ENCODE measurements around the gene SLC9A9. TPM values are rescaled to one million over a fixed set of nuclear protein-coding genes. Genes with fewer than 3 reads are reported as not detected.

SLC9A9 gene
- total and polyA plus RNA-seq, 8 donors, result 0.58 to 29.7 (median 14.0) TPM

- WGBS, 5 donors, result 95 to 97% (median 96%) methylated on average over 14 of the region's 14 CpGs
- no peak for TF ChIP-seq POLR2AphosphoS5 (IDR thresholded peaks at IDR 0.05)
- TF ChIP-seq CTCF (IDR thresholded peaks at IDR 0.05), result no peak
- no peak for TF ChIP-seq POLR2A (IDR thresholded peaks at IDR 0.05)
- no peak for TF ChIP-seq EP300 (IDR thresholded peaks at IDR 0.05)
- no peak for DNase-seq
- no peak overlapping the region for H3K27ac ChIP-seq
- intact Hi-C loops (cut with DNase I; ENCODE audit: low total_unique reads), result no loop called here
- no peak overlapping the region for H3K4me3 ChIP-seq
- H3K9me3 ChIP-seq, result no peaks in the 10 kb centered on the region
- no peaks in the 10 kb centered on the region for H3K27me3 ChIP-seq
- peaks cover 6 to 11% (median 8%) of the 10 kb centered on the region in 4 donors for H3K4me1 ChIP-seq
- peaks cover 0 to 13% (median 7%) of the 10 kb centered on the region in 4 donors for H3K36me3 ChIP-seq
Observed at GRCh38 chr3:143648218-143648617, 200.1 kb downstream of the SLC9A9 start.

- H3K27me3 ChIP-seq, result no peaks in the 10 kb centered on the region
- no peaks in the 10 kb centered on the region for H3K9me3 ChIP-seq
- peak; percentile 51 to 89 for DNase-seq
- TF ChIP-seq CTCF (IDR thresholded peaks at IDR 0.05), result peak in 5 of 7 experiments; percentile 25 to 65 (median 61)
- TF ChIP-seq POLR2AphosphoS5 (IDR thresholded peaks at IDR 0.05), result no peak
- H3K4me1 ChIP-seq, result peaks cover 6 to 11% (median 8%) of the 10 kb centered on the region in 4 donors
- H3K36me3 ChIP-seq, result no peaks in the 10 kb centered on the region
- intact Hi-C loops (cut with DNase I; ENCODE audit: low total_unique reads), result no loop called here
- WGBS, 5 donors, result 21 to 35% (median 31%) methylated on average over 4 of the region's 4 CpGs
- H3K4me3 ChIP-seq, result no peak overlapping the region
- H3K27ac ChIP-seq, result no peak overlapping the region
Observed at GRCh38 chr3:143644370-143645089, 203.7 kb downstream of the SLC9A9 start.

GRCh38 chr3:143643905-143644304, 204.4 kb downstream of the SLC9A9 start:
- peaks cover 6 to 11% (median 8%) of the 10 kb centered on the region in 4 donors for H3K4me1 ChIP-seq
- WGBS, 5 donors, result 83 to 96% (median 92%) methylated on average over 1 of the region's 1 CpG
- DNase-seq, result no peak
- H3K27ac ChIP-seq, result no peak overlapping the region
- peaks cover 0 to under 1% (median 0%) of the 10 kb centered on the region in 4 donors for H3K9me3 ChIP-seq
- H3K27me3 ChIP-seq, result no peaks in the 10 kb centered on the region
- intact Hi-C loops (cut with DNase I; ENCODE audit: low total_unique reads), result no loop called here
- TF ChIP-seq POLR2A (IDR thresholded peaks at IDR 0.05), result no peak
- H3K4me3 ChIP-seq, result no peak overlapping the region
- no peaks in the 10 kb centered on the region for H3K36me3 ChIP-seq

- intact Hi-C loops (cut with DNase I; ENCODE audit: low total_unique reads), result no loop called here
- Histone ChIP-seq H3K36me3 (no peaks in the 10 kb centered on the region), H3K27ac (no peak overlapping the region), H3K9me3 (peaks cover 0 to 26% (median 10%) of the 10 kb centered on the region in 4 donors), H3K27me3 (no peaks in the 10 kb centered on the region), H3K4me1 (peaks cover 6 to 11% (median 8%) of the 10 kb centered on the region in 4 donors), H3K4me3 (no peak overlapping the region)
- 94 to 99% (median 95%) methylated on average over 3 of the region's 3 CpGs for WGBS, 5 donors
- TF ChIP-seq POLR2AphosphoS5 (IDR thresholded peaks at IDR 0.05) (no peak), CTCF (IDR thresholded peaks at IDR 0.05) (no peak), EP300 (IDR thresholded peaks at IDR 0.05) (no peak), POLR2A (IDR thresholded peaks at IDR 0.05) (no peak)
- no peak for DNase-seq
Observed at GRCh38 chr3:143640774-143641173, 207.5 kb downstream of the SLC9A9 start.

GRCh38 chr3:143637133-143637532, 211.1 kb downstream of the SLC9A9 start:
- H3K9me3 ChIP-seq, result peaks cover 0 to 26% (median 10%) of the 10 kb centered on the region in 4 donors
- H3K4me1 ChIP-seq, result no peaks in the 10 kb centered on the region
- H3K27me3 ChIP-seq, result no peaks in the 10 kb centered on the region
- H3K27ac ChIP-seq, result no peak overlapping the region
- intact Hi-C loops (cut with DNase I; ENCODE audit: low total_unique reads), result no loop called here
- TF ChIP-seq POLR2A (IDR thresholded peaks at IDR 0.05) (no peak), POLR2AphosphoS5 (IDR thresholded peaks at IDR 0.05) (no peak), CTCF (IDR thresholded peaks at IDR 0.05) (no peak), EP300 (IDR thresholded peaks at IDR 0.05) (no peak)
- WGBS, 5 donors, result 90 to 97% (median 95%) methylated on average over 1 of the region's 1 CpG
- no peaks in the 10 kb centered on the region for H3K36me3 ChIP-seq
- no peak for DNase-seq
- no peak overlapping the region for H3K4me3 ChIP-seq
